Activated CD8-positive, alpha-beta memory T cell treated with anti-CD3 and anti-CD28 coated beads, Interleukin-2, amount 50 U/mL, for 1 hour (primary cell): ENCODE data around the gene TTC9B.
"Not testable (repeated sequence)": the region's sequence is repeated elsewhere in the genome, so short reads cannot be mapped to it uniquely, and the experiment has no call there.

ENCODE experiments used
- DNase-seq: peaks from one replicate; pipeline ENCODE4 v3.0.0-alpha.2; 2020; ENCODE audit errors: extremely low read depth

The TTC9B gene

GRCh38 chr19:40232949-40233810 lies 15.0 kb upstream of the TTC9B start:
- no peak for DNase-seq

- no peak for DNase-seq
Observed at GRCh38 chr19:40232479-40232878, 14.3 kb upstream of the TTC9B start.

GRCh38 chr19:40231544-40232424 lies 13.6 kb upstream of the TTC9B start:
- no peak for DNase-seq

GRCh38 chr19:40231057-40231456 lies 12.9 kb upstream of the TTC9B start:
- DNase-seq: no peak

- no peak for DNase-seq
Observed at GRCh38 chr19:40229926-40230417, 11.8 kb upstream of the TTC9B start.

DNA sequence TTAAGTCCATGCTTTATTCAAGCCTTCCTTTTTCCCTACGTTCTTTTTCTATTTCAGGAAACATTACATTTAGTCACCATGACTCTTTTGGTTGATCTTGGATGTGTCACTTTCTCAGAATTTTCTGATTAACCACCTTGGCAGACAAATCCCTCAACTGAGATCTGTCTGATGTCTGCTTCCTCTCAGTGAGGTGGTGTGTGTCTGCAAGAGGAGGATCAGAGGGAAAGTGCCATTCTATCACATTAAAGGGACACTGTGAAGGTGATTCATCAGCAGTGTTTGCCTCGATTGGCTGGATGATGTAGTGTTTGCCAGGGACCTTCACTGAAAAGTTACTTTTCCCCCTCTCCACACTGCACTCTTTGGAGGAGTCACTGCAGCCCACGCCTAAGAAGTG lies 11.3 kb upstream of the TTC9B start:
- DNase-seq: no peak

GRCh38 chr19:40228863-40229262 lies 10.7 kb upstream of the TTC9B start:
- no peak for DNase-seq

- DNase-seq: no peak
Observed at GRCh38 chr19:40228346-40228745, 10.2 kb upstream of the TTC9B start.

DNA sequence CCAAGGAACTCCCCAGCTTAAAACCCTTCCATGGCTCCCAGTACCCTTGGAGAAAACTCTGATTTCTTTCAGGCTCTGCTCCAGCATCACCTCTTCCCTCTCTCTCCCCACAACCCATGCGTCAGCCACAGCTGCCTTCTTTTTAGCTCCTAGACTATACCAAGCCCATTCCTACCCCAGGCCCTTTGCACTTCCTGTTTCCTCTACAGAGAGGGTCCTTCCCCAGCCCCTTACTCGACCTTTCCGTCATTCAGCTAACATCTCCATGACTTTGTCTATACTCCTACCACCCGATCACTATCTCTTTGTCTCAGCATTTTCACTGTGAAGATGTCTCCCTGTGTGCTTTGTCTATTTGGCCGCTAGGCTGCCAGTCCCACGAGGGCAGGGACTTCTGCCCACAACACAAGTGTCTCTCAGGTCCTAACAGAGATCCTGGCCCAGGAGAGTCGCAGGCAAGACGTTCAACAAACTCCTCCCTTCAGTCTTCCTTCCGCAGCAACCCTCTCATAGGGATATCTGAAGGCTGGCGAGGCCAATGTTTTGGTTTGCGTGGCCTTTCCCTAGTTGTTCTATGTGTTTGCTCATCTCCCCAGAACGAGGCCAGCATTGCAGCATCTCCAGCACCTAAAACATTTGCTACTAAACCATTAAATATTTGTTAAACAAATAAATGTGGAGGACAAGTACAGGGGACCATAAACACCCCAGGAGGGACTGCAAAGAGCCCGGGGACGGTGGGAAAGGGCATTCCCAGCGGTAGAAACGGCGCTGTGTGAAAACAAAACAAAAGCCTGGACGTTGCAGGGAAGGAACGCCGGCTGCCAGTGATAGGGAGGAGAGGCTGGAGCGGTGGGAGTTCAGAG lies 7.5 kb upstream of the TTC9B start:
- no peak for DNase-seq

DNA sequence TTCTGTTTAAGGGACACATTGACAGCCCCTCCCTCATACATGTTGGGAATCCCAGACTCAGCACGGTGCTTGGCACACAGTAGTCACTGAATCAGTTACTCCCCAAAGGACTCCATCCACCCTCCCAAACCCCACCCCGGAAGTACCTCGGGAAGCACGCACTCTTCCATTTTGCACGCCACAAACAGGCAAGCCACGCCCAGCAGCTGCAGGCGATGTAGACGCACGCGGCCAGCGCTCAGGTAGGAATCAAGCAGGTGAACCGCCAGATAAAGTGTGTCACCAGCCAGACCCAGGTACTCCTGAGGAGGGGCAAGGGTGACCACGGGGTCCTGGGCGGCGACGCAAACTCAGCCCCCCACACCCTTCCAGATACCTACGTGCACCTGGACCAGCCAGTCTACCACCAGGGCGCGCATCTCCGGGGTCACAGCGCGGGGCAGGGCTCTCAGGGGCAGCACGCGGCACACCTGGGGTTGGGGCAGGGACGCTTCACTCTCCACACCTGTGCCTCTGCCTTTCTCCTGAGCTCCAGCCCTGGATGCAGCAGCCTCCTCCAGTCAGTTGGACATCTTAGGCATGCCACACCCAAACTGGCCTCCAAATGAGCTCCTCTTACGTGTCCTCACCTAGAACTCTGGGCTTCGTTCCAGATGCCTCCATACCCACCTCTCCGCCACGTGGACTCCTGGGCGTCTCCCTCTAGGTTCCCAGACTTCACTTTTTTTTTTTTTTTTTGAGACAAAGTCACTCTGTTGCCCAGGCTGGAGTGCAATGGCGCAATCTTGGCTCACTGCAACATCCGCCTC lies 6.4 kb upstream of the TTC9B start:
- DNase-seq: no peak

- DNase-seq: no peak
Observed at GRCh38 chr19:40223135-40223822, 5.1 kb upstream of the TTC9B start.

DNA sequence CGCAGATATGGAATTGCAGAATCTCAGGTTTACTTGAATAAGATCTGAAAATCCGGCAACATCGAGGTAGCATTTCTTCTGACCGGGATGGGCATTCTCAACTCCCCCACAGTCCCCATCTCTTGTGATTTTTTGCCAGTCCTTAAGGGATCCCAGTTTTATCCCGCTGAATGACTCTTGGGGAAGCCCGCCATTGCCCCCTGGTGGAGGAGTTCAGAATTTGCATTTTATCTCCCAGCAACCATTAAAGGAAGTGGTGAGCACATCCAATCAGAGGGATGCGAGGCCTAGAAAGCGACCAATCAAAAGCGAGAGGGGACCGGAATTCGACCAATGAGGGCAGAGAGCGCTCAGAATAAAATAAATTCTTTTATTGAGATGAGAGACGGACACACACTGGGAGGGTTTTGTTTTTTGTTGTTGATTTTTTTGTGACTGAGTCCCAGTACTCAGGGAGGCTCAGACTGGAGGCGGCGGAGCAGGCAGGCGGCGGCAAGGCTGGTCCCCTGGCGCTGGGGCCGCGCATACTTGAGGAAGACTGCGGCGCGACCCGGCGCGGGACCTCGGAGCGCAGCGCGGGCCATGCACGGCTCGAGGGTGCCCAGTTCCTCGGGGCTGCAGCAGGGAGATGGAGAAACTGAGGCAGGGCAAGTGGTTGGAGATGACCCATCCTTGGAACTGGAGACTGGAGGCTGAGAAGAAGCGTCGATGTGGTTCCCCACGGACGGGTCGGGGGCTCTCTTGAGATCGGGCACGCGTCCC lies 3.9 kb upstream of the TTC9B start:
- DNase-seq: peak; percentile 50

DNA sequence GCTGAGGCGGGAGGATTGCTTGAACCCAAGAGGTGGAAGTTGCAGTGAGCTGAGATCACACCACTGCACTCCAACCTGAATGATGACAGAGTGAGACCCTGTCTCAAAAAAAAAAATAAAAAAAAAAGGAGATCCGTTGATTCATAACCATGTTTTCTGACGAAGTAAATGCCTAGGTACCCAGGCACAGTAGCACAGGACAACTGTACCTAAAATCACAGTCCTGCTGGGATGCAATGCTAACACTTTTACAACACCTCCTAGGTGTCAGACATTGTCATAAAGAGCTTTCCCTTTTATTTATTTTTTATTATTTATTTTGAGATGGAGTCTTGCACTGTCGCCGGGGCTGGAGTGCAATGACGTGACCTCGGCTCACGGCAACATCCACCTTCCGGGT lies 2.5 kb upstream of the TTC9B start:
- no peak for DNase-seq

- DNase-seq: no peak
Observed at GRCh38 chr19:40219721-40220276, 1.6 kb upstream of the TTC9B start.

DNA sequence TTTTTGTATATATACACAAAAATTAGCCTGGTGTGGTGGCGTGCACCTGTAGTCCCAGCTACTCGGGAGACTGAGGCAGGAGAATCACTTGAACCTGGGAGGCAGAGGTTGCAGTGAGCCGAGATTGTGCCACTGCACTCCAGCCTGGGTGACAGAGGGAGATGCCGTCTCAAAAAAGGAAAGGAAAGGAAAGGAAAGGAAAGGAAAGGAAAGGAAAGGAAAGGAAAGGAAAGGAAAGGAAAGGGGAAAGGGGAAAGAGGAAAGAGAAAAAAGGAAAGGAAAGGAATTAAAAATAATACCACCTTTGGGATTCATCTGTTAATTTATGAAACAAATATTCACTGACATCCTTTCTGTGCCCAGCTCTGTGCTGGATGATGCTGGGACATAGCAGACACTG lies 845 bp upstream of the TTC9B start:
- DNase-seq: not testable (repeated sequence)

- no peak for DNase-seq
Observed at GRCh38 chr19:40217027-40217810, 965 bp downstream of the TTC9B start.

DNA sequence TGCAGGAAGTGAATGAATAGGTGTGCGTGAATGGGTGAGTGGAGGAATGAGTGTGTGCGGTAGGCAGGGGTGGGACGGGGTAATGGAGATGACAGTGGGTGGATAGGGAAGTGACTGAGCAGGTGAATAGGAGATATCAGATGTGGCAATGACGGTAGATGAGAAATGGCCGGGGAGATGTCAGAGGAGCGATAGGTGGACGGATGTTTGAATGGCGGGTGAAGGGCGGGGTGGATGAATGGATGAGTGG lies 1.5 kb downstream of the TTC9B start:
- DNase-seq: no peak

DNA sequence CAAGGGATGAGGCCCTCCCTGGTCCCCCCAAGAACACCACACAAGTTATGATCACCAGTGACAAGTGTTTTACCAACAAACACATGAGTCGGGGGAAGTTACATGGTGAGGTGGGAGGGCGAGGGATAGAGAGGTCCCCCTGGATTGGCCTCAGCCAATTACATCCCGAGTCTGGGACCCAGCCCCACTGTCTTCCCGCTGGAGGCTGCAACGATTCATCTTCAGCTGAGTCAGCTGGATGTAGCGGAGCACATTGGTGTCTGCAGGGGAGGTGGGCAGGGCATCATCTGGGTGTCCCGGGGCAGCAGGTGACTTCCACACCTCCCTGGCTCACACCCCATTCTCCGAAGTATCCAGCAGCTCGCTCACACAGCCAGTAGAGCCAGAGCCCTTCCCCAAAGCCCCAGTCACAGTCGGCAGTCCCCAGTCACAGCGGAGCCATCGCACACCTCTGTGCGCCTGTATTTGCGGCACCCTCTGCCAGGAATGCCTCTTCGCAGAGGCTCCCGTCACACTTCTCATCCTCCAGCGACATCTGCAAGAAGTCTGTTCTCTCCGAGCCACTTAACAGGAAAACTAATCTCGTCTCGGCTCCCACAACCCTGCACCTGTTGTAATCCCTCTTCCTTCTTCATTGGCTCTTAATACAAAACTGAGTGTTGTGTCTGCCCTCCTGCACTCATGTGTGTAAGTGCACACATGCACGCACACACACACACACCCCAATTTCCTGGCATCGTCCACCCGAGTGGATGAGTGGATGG lies 2.0 kb downstream of the TTC9B start:
- DNase-seq: no peak
